GM19193 (cell line): ENCODE measurements around the gene MICB.

Experiments used
- POLR2A ChIP-seq: IDR thresholded peaks from 4 replicates; pipeline ENCODE4 v1.6.1; 2011; ENCODE audit not compliant: insufficient read depth, insufficient read length; ENCODE audit errors: extremely low read depth

MICB gene

DNA sequence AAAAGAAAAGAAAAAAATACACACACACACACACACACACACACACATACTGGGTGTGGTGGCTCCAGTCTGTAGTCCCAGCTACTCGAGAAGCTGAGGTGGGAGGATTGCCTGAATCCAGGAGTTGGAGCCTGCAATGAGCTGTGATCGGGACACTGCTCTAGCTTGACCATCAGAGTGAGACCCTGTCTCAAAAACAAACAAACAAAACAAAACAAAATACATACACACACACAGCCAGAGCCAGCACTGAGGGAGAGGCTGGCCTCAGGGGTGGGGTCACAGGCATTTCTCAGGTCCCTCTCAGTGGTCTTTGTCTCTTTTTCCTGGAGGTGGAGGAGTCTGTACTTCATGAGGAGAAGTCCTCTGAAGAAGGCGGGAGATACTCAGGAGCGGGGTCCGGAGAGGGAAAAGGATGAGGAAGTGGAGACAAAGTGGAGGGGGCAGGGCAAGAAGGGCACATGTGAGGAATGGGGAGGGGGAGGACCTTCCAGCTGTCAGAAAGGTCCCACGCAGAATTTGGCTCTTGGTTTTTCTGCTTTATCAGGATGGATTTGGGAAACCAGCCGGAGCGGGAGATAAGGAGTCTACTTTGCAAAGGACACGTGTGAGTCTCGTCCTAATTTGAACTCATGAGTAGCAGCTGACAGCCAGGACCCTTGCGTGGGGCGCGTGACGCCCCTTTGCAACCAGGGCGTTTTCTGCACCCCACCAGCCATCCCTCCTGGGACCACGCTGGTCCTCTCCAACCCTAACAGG, 7.7 kb upstream of the MICB start:
- TF ChIP-seq POLR2A = no peak

DNA sequence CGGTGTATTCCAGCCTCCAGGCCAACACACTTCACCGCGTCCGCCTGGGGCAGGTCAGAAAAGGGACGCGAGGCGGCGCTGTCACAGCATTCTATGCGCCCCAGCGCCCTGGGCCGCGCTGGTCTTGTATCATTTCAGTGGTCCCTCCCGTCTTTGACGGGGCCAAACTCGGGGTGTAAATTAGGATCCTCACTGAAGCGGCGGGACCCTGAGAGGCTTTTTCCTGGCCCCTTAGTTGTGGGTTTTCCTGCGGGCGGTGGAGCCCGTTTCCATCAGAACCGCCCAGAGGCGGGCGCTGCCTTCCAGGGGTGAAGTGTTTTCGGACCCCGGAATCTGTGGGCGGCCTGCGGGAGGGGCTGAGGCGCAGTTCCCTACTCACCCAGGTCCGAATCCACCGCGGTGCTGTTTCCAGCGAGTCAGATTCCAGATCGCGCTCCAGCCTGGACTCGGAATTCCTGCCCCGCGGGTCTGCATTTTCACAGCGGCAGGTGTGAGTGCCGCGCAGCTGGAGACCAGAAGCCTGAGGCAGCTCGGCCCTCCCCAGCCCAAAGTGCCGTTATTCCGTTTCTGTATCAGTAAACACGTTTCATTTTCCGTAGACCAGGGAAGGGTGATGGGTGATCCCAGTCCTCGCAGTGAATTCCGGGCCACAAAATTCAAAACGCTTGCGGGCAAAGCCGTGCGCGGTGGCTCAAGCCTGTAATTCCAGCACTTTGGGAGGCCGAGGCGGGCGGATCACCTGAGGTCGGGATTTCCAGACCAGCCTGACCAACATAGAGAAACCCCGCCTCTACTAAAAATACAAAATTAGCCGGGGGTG, 3.9 kb upstream of the MICB start:
- TF ChIP-seq POLR2A = no peak

DNA sequence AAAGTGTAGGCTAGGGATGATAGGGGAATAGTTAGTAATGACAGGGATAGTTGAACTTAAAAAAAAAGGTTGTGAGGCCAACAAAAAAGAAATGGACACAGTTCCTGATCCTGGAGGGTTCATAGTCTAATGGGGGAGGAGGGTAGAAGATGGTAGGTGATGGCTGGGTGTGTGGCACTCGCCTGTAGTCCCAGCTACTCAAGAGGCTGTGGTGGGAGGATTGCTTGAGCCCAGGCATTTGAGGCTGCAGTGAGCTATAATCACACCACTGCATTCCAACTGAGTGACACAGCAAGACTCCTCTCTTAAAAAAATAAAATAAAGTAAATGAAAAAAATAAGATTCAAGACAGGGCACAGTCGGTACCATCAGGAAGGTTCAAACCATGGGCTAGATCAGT, 2.4 kb upstream of the MICB start:
- no peak for TF ChIP-seq POLR2A

DNA sequence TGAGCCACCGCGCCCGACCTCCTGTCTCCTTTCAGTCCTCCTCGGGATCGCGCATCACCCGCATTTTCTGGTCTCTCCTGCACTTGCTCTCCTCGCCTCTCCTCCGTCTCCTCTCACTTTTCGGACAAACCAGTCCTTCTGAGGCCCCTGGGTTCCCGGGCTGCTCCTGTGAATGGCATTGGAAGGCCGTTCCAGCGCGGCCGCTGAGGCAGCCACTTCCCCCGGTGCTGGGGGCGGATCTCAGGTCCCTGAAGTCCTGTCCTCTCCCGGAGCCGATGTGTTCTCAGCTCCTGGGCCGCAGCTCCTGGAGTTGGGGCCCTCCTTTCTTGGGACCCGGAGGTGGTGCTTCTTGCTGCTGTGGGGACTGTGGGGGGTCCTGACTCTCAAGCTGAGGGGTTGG, 803 bp downstream of the MICB start:
- TF ChIP-seq POLR2A = no peak

DNA sequence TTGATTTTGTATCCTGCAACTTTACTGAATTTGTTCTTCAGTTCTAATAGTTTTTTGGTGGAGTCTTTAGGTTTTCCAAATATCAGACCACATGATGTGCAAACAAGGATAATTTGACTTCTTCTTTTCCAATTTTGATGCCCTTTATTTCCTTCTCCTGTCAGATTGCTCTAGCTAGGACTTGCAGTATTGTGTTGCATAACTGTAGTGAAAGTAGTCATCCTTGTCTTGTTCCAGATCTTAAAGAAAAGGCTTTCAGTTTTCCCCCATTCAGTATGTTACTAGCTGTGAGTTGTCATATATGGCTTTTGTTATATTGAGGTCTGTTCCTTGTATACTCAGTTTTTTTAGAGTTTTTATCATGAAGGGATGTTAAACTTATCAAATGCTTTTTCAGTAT, 4.6 kb downstream of the MICB start:
- no peak for TF ChIP-seq POLR2A

DNA sequence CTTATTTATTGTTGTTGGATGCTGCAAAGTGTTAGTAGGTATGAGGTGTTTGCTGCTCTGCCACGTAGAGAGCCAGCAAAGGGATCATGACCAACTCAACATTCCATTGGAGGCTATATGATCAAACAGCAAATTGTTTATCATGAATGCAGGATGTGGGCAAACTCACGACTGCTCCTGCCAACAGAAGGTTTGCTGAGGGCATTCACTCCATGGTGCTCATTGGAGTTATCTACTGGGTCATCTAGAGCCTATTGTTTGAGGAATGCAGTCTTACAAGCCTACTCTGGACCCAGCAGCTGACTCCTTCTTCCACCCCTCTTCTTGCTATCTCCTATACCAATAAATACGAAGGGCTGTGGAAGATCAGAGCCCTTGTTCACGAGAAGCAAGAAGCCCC, 12.1 kb downstream of the MICB start:
- no peak for TF ChIP-seq POLR2A

DNA sequence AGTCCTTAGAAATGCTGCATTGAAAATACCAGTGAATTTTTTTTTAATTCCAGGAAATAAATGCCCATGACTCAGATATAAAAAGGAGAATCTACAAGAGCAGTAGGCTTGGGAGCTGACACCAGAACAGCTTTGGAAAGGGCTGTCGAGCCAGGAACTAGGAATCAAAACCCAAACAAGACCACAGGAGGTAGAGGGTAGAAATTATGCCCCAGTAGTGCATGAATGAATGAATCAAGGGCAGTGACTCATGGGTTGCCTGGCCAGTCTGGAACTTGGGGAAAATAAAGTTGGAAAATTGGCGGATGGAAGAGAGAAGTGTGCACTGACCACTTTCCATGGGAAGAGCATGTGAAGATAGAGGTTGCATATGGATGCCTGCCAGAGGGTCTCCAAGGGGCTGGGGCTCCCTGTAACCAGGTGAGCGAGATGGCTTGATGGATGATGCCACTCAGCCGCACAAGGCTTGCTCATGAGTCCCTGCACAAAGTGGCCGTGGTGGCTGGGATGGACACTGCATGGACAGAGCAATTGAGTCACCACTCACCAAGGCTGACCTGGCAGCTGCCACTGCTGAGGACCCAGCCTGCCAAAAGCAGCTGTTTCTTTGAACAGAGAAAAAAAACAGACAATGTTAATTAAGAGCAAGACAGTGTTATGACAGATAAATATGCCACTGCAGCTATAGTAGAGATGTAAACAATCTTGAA, 15.7 kb downstream of the MICB start:
- TF ChIP-seq POLR2A = no peak

DNA sequence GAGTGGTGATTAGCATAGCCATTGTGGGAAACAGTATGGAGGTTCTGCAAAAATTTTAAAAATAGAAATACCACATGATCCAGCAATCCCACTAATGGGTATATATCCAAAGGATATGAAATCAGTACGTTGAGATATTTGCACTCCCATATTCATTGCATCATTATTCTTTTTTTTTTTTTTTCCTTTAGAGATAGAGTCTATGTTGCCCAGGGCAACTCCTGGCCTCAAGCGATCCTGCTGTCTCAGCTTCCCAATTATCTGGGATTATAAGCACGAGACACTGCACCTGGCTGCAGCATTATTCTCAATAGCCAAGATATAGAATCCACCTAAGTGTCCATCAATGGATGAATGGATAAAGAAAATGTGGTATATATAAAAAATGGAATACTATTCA, 23.9 kb downstream of the MICB start:
- TF ChIP-seq POLR2A = no peak

DNA sequence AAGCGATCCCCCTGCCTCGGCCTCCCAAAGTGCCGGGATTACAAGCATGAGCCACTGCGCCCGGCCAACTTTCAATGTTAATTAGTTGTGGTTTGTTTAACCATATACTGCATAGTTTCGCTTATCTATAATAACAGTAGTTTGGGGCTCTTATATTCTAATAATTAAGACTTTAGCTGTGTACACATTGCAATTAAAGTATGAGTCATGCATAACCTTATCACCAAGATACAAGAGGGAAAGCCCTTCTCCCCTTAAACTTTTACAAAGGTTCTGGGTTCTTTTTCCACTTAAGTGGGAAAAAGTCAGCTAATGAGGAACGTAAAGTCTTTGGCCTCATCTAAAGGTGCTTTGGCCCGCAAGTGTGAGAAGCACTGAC, 27.6 kb downstream of the MICB start:
- no peak for TF ChIP-seq POLR2A

DNA sequence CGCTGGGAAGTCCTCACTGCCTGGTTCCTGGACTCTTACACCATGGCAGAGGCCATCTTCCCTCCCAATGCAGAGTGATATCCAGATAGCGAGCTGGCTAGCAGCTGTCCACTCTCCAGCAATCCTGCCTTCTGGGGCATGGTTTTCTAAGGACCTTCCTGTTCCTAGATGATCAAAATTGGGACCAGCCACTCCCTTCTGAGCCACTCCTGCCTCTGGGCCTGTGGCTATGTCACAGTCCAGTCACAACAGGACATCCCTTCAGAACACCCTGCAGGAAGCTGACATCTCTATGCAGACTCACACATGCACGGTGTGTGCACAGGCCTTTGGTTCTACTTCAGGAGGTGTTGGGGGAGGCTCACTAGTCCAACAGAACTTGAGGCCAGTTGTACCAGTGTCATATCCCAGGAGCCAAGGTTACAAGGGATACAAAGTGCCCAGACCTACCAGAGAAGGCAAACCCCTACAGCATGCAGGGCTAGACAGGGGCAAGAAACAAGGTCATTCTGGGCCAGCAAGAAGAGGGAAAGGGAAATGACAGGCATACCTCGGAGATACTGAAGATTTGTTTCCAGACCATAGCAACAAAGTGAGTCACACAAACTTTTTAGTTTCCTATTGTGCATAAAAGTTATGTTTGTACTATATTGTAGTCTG, 28.1 kb downstream of the MICB start:
- no peak for TF ChIP-seq POLR2A

DNA sequence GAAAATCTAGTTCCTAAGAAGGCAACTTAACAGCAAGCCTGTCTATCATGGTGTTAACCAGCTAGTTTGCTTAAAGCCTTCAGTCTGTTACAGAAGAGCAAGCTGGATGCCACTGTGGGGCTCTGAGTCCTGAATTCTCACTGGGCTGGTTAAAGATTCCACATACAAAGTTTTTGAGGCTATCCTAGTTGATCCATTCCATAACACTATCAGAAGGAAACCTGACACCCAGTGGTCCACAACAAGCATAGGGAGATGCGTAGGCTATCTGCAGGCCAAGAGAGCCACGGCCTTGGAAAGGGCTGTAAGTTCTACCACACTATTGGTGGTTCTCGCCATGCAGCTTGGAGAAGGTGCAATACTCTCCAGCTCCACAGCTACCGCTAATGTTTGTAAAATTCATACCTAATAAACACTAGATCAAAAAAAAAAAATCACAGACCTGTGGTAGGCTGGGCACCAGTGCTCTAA, 30.4 kb downstream of the MICB start:
- no peak for TF ChIP-seq POLR2A

DNA sequence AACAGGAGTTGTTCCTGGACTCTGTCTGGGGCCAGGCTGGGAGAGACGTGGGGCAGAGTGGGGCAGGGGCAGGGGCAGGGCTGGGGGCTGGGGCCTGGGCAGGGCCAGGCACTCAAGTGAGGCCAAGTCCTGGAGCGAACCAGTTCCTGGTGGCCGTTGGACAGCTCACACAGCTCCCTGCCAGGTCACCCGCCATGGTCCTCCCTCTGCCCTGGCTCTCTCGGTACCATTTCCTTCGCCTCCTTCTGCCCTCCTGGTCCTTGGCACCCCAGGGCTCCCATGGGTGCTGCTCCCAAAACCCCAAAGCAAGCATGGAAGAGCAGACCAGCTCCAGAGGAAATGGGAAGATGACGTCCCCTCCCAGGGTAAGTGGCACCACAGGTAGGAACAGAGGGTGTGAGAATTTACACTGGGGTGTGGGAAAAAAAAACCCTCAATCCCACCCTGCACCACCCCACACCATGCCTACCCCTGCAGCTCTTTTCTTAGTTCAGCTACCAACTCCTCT, 30.9 kb downstream of the MICB start, which contains the start of gene MCCD1:
TSS of gene MCCD1 (plus strand) at position 142 of the 508 bp plus-strand sequence. CDS start at position 195, 53 bp downstream.
- no peak for TF ChIP-seq POLR2A

DNA sequence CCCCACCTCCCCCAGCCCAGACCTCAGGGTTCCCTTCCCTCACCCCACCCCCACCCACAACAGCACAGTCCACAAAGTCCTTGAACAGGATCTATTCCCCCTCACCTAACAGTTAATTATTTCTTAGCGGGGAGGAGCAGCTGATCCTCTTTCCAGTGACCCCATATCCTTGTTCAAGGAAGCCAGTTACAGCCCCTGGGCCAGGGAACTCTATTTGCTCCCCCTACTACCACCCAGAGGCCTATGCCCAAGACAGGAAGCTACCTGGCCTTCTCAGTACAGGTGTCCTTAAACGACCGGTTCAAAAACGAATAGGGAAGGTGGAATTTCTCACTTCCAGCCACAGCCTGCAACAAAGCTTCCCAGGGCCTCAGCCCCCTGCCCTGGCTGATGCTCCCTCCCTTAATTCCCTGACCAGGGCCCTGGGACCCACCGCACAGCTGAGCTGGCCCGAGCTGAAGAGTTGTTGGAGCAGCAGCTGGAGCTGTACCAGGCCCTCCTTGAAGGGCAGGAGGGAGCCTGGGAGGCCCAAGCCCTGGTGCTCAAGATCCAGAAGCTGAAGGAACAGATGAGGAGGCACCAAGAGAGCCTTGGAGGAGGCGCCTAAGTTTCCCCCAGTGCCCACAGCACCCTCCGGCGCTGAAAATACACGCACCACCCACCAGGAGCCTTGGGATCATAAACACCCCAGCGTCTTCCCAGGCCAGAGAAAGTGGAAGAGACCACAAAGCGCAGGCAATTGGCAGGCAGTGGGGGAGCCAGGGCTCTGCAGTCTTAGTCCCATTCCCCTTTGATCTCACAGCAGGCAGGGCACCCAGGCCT, 31.6 kb downstream of the MICB start:
- TF ChIP-seq POLR2A = peak; percentile 10

DNA sequence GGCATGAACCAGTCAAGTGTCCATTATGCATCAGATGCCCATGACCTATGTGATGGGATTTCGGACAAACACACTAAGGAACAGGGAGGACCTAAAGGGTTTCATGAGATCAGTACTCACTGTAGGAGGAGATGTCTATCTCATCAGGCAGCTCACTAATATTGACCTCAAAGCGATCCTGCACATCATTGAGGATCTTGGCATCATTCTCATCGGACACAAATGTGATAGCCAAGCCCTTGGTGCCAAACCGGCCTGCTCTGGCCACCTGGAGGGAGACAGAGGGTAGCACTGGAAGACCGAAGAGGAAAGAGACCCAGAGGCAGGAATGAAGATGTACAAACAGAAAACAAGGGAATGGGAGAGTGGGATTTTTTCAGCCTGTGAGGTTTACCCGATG, 32.7 kb downstream of the MICB start:
- TF ChIP-seq POLR2A = peak; percentile 37

DNA sequence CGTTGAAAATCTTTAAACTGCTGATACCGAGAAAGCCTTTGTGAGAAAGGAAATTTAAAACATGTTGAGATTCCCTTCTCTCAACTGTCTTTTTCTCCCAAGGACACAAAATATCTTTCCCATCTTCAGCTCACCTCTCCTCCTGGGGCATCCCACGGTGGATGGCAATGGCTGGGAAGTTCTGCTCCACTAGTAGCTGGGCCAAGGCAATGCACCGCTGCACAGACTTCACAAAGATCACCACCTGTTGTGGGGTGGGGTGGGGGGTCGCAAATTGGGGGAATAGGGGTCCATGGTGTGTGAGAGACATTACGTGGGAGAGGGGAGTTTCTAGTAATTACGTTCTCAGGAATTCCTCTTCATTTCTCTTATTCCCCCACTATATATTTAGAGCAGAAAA, 33.2 kb downstream of the MICB start:
- no peak for TF ChIP-seq POLR2A
